GM12878 (cell line): ENCODE results near the gene GMPPB. TPM values are rescaled to one million over a fixed set of nuclear protein-coding genes. Genes with fewer than 3 reads are reported as not detected.

Source experiments
- ATAC-seq: fragments of 200-7000 bp; cut with Tn5 transposase; 3 replicates; pipeline ENCODE4 v1.9.1; 2020; ENCODE audit warnings: mild to moderate bottlenecking, moderate library complexity
- BruUV-seq: library from RNA; stranded (reverse); fragments of 400-500 nt; replicated peaks from 2 replicates; lab custom pipeline; 2021; lab: Mats Ljungman, UMichigan
- CTCF ChIA-PET: fragments of 300-600 bp; sonication (Branson Sonifier 250); formaldehyde crosslinking; extraction: SDS; loops from one replicate; lab custom pipeline; 2021; ENCODE audit warnings: inconsistent platforms; lab: Yijun Ruan, JAX
- POLR2A ChIA-PET: fragments of 350-600 bp; formaldehyde crosslinking; extraction: SDS; loops from one replicate; lab custom pipeline; 2021; ENCODE audit warnings: inconsistent platforms; lab: Charles Lee
- RAD21 ChIA-PET: fragments of 300-600 bp; sonication (Branson Sonifier 250); formaldehyde crosslinking; loops from one replicate; lab custom pipeline; 2023; ENCODE audit warnings: antibody characterized with exemption; ENCODE audit not compliant: unreplicated experiment; lab: Charles Lee
- SMC1A ChIA-PET: fragments of 300-600 bp; sonication (Branson Sonifier 250); formaldehyde crosslinking; loops from one replicate; lab custom pipeline; 2023; ENCODE audit not compliant: unreplicated experiment, uncharacterized antibody; lab: Charles Lee
- DNase-seq: peaks from one replicate; pipeline ENCODE4 v3.0.0-alpha.2; 2011; ENCODE audit warnings: low read depth, low spot score
- FAIRE-seq: peaks from 3 replicates; lab custom pipeline; 2011; peaks lifted over from hg19 to GRCh38; lab: Jason Lieb, UNC
- H2AFZ ChIP-seq: 2 replicates; pipeline ENCODE4 v1.6.0; 2011; ENCODE audit warnings: low read depth, low read length, control low read depth; ENCODE audit not compliant: control insufficient read depth
- H3K27ac ChIP-seq: 2 replicates; pipeline ENCODE4 v1.5.1; 2011; ENCODE audit warnings: control low read depth; ENCODE audit not compliant: control insufficient read depth, insufficient read depth
- H3K27me3 ChIP-seq, 2 experiments: replicated peaks in 1 of 2; 2 replicates each; pipeline versions ENCODE4 v1.6.0 to v1.6.1; 2011; ENCODE audit warnings: low read length in 1 of 2; ENCODE audit not compliant: control insufficient read depth in 2 of 2, insufficient read depth in 2 of 2
- H3K36me3 ChIP-seq, 2 experiments: 2 replicates each; pipeline ENCODE4 v1.5.1; 2011; ENCODE audit warnings: low read length in 1 of 2; ENCODE audit not compliant: control insufficient read depth in 2 of 2, insufficient read depth in 2 of 2
- H3K4me1 ChIP-seq: 2 replicates; pipeline ENCODE4 v1.6.1; 2011; ENCODE audit warnings: mild to moderate bottlenecking, low read length, moderate library complexity, mixed read lengths; ENCODE audit not compliant: control insufficient read depth, insufficient read depth
- H3K4me2 ChIP-seq: 2 replicates; pipeline ENCODE4 v1.6.0; 2011; ENCODE audit warnings: control low read depth; ENCODE audit not compliant: control insufficient read depth, insufficient read depth
- H3K4me3 ChIP-seq: fragments of 200-600 bp; sonication (generic); 2 replicates; pipeline ENCODE4 v1.5.1; 2016
- H3K79me2 ChIP-seq: 2 replicates; pipeline ENCODE4 v1.6.0; 2011; ENCODE audit warnings: low read length; ENCODE audit not compliant: control insufficient read depth, insufficient read depth
- H3K9ac ChIP-seq: 2 replicates; pipeline ENCODE4 v1.8.0; 2011; ENCODE audit warnings: low read length, control low read depth, mixed read lengths; ENCODE audit not compliant: control insufficient read depth, insufficient read depth
- H3K9me3 ChIP-seq: replicated peaks from 3 replicates; pipeline ENCODE4 v1.5.1; 2011; ENCODE audit warnings: mild to moderate bottlenecking, low read length; ENCODE audit not compliant: control insufficient read depth, insufficient read depth
- H4K20me1 ChIP-seq: 2 replicates; pipeline ENCODE4 v1.6.0; 2011; ENCODE audit not compliant: control insufficient read depth, insufficient read depth
- BACH1 ChIP-seq: fragments of 450-650 bp; IDR thresholded peaks from 2 replicates; pipeline ENCODE4 v1.6.1; 2017; ENCODE audit warnings: mild to moderate bottlenecking, borderline replicate concordance
- BCL11A ChIP-seq: IDR thresholded peaks from 2 replicates; pipeline ENCODE4 v1.6.1; 2011; ENCODE audit warnings: low read depth, low read length
- EED ChIP-seq: sonication (generic); IDR thresholded peaks from 2 replicates; pipeline ENCODE4 v1.6.1; 2016; ENCODE audit warnings: antibody characterized with exemption, low read depth
- GABPA ChIP-seq: IDR thresholded peaks from 2 replicates; pipeline ENCODE4 v1.6.1; 2014; ENCODE audit warnings: antibody characterized with exemption, low read depth, mild to moderate bottlenecking, inconsistent platforms
- IKZF1 ChIP-seq: fragments of 450-650 bp; conservative IDR thresholded peaks from 2 replicates; pipeline ENCODE4 v1.6.1; 2017; ENCODE audit warnings: antibody characterized with exemption, mild to moderate bottlenecking
- MAX ChIP-seq: IDR thresholded peaks from 2 replicates; pipeline ENCODE4 v1.6.1; 2012; ENCODE audit warnings: low read depth, low read length, improper control_type of control experiment
- PRDM15 ChIP-seq: fragments of 450-650 bp; formaldehyde crosslinking; IDR thresholded peaks from 2 replicates; pipeline ENCODE4 v1.4.0; 2020; ENCODE audit warnings: mild to moderate bottlenecking, moderate library complexity
- SMC3 ChIP-seq: IDR thresholded peaks from 2 replicates; pipeline ENCODE4 v1.6.1; 2011; ENCODE audit warnings: low read length, improper control_type of control experiment, borderline replicate concordance
- TCF12 ChIP-seq: IDR thresholded peaks from 2 replicates; pipeline ENCODE4 v1.6.1; 2011; ENCODE audit warnings: low read depth, mild to moderate bottlenecking, low read length
- TCF3 ChIP-seq: IDR thresholded peaks from 2 replicates; pipeline ENCODE4 v1.6.1; 2012; ENCODE audit warnings: low read depth, mild to moderate bottlenecking, low read length, borderline replicate concordance; ENCODE audit not compliant: insufficient read depth
- WGBS: methylation state at CpG from one replicate; pipeline ENCODE4 v1.1.6; 2016; ENCODE audit warnings: low lambda C conversion rate; ENCODE audit not compliant: insufficient replicate concordance, insufficient coverage; ENCODE audit errors: missing lambda C conversion rate; 5-methylcytosine and 5-hydroxymethylcytosine counted together
- in situ Hi-C: fragments of 300-500 bp; cut with MboI; formaldehyde crosslinking; loops from 9 replicates; pipeline ENCODE4 v1.14.3; 2018; ENCODE audit warnings: mixed read lengths
- intact Hi-C: fragments of 100-400 bp; cut with micrococcal nuclease; formaldehyde crosslinking; loops from one replicate; pipeline ENCODE4 v1.14.2; 2022; ENCODE audit not compliant: unreplicated experiment
- polyA plus RNA-seq, 11 experiments: library from polyadenylated mRNA; depleted of rRNA in 4 of 11; unstranded in 6 of 11; stranded (reverse) in 5 of 11; fragments of >200 nt; fragmentation: Nextera tagmentation in 4 of 11; fragmentation: Illumina TruSeq in 1 of 11; extraction: Ambion mirVana in 4 of 11; extraction: Trizol in 1 of 11; gene quantifications; 1 replicate in 1 of 11; 2 replicates in 10 of 11; pipeline versions ENCODE4 v1.2.1 to v1.2.3, GENCODE V29; 2011 to 2016; ENCODE audit warnings: inconsistent platforms in 2 of 11, missing spikeins in 2 of 11, low read depth in 1 of 11
- total RNA-seq, 4 experiments: library from RNA; depleted of rRNA in 3 of 4; stranded (reverse); fragments of >200 nt in 3 of 4; fragmentation: Illumina TruSeq in 1 of 4; extraction: Trizol in 1 of 4; gene quantifications; 2 replicates each; pipeline versions ENCODE4 v1.2.1 to v1.2.3, GENCODE V29; 2013 to 2021

GMPPB gene
- total and polyA plus RNA-seq, 10 of the 15 experiments (the other 5 are each of a cell fraction or from before 2014, with no cell fraction given), result 2.3 to 99.5 (median 23.3) TPM

GRCh38 chr3:49769926-49770325 lies 46.2 kb upstream of the GMPPB start (continued):
- TF ChIP-seq PRDM15 (CRISPR knock-in tag), result no peak
- TF ChIP-seq BACH1, result no peak
- TF ChIP-seq IKZF1, result no peak
- TF ChIP-seq BCL11A, result no peak
- TF ChIP-seq MAX, result no peak
- TF ChIP-seq EED, result no peak

- ATAC-seq, result no peak
- no TSS peak for BruUV-seq
- Histone ChIP-seq H3K9me3 (no peaks in the 10 kb centered on the region), H3K4me2 (no peak overlapping the region), H3K36me3 (no peaks in the 10 kb centered on the region), H2AFZ (no peak overlapping the region), H3K9ac (no peak overlapping the region), H3K79me2 (peaks cover 10% of the 10 kb centered on the region), H3K4me3 (no peak overlapping the region), H4K20me1 (peaks cover 4% of the 10 kb centered on the region), H3K4me1 (no peaks in the 10 kb centered on the region), H3K27me3 (no peaks in the 10 kb centered on the region), H3K27ac (no peak overlapping the region)
- in situ Hi-C loops (no loop called here), intact Hi-C loops (no loop called here)
- ChIA-PET RAD21 (no interaction called here), POLR2A (no interaction called here), SMC1A (interaction anchor here (1.5 kb wide), 1 partner anchor 10 kb away, joined by 4 read pairs; no protein-coding TSS in a partner anchor), CTCF (interaction anchor here (1.4 kb wide), 1 partner anchor 12 kb away, joined by 3 read pairs; no protein-coding TSS in a partner anchor)
- TF ChIP-seq SMC3 (no peak), GABPA (no peak), TCF3 (no peak), TCF12 (no peak)
- WGBS, result 94% methylated on average over 3 of the region's 3 CpGs
- no peak for FAIRE-seq
- DNase-seq, result no peak
These were observed 45.6 kb upstream of the GMPPB start for GRCh38 chr3:49769286-49769915.
